GM20000 (cell line): Measurements from ENCODE around the gene ZNF609.

Experiments used
- DNase-seq: peaks from one replicate; pipeline ENCODE4 v3.0.0; 2012; ENCODE audit warnings: low spot score
- CTCF ChIP-seq: IDR thresholded peaks from 2 replicates; pipeline ENCODE4 v1.5.1; 2012; ENCODE audit warnings: mild to moderate bottlenecking, control low read depth; ENCODE audit errors: extremely low read depth, missing control alignments

Gene ZNF609

GRCh38 chr15:64455961-64456371 is 4.4 kb upstream of the ZNF609 start:
- no peak for DNase-seq
- TF ChIP-seq CTCF: no peak

GRCh38 chr15:64456634-64457108 is 3.7 kb upstream of the ZNF609 start:
- TF ChIP-seq CTCF: no peak
- DNase-seq: no peak

- TF ChIP-seq CTCF: no peak
- no peak for DNase-seq
These were observed 1.2 kb upstream of the ZNF609 start for GRCh38 chr15:64459066-64459781.

- no peak for TF ChIP-seq CTCF
- peak; percentile 72 for DNase-seq
These were observed 644 bp downstream of the ZNF609 start for GRCh38 chr15:64460724-64461720.

- TF ChIP-seq CTCF: no peak
These were observed 1.4 kb downstream of the ZNF609 start for GRCh38 chr15:64461721-64462162.

GRCh38 chr15:64462492-64462891 is 2.1 kb downstream of the ZNF609 start:
- no peak for TF ChIP-seq CTCF
- no peak for DNase-seq

More at GRCh38 chr15:64461721-64462162, 1.4 kb downstream of the ZNF609 start:
- peak; percentile 50 for DNase-seq
